8988T (cell line): ENCODE results near the gene PLCL1.

ENCODE experiments used
- DNase-seq: peaks from one replicate; pipeline ENCODE4 v3.0.0; 2011

Gene PLCL1

DNA sequence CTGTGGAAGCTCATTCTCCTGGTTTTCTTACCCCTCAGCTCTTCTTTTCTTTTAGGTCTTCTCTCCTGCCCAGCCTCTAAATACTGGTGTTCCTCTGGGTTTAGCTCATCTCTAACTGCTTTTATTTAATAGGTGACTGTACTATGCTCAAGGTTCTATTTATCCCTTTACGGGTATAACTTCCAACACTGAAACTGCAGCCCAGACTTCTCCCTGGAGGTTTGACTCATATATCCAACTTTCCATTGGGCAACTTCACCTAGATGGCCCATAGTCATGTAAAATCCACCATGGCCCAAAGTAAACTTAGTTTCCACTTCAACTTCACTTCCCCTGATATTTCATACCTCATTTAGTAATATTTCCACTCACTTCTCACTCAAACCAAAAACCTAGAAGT, 273.1 kb downstream of the PLCL1 start:
- no peak for DNase-seq

DNA sequence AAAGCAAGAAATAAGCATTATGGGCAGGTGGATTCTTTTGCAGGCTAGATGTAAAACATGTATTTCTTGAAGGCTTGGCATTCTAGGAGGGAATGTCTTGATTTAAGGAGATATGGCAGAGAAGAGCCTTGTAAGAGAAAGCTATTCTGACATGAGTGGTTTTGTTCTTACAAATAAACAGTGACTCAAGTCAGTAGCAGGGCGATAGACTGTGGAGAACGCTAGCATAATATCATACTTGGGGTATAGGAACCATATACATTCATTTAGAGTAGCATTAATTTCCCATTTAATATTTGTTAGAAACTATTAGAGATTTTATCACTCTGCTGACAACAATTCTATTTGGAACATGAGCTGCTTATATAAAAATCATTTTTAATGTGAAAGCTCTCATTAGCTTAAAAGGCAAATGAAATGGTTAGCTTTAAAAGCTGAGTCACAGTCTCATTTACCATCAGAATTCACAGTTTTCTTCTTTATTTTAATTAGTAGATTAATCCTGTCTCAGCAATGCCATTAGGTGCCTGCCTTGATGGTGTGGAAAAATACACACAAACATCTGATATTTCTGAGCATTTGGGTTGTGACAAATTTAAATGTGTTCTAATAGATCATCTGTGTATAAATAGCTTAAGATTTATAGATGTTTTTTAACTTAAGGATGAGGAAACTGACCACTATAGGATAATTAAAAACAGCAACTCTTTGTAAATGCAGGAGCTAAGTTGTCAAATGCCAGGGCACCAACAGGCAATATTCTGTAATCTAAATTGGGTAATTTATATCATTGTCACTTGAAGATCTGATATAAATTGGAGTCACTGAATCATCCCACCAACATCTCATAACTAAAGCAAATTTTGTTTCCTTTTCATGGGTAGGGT, 276.7 kb downstream of the PLCL1 start:
- DNase-seq, result no peak

DNA sequence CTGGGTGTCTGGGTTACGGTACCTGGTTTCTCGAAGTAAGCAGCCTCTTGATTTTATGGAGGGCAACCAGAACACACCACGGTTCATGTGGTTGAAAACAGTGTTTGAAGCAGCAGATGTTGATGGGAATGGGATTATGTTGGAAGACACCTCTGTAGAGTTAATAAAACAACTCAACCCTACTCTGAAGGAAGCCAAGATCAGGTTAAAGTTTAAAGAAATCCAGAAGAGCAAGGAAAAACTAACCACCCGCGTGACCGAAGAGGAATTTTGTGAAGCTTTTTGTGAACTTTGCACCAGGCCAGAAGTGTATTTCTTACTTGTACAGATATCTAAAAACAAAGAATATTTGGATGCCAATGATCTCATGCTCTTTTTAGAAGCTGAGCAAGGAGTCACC, 279.8 kb downstream of the PLCL1 start:
- DNase-seq, result no peak

DNA sequence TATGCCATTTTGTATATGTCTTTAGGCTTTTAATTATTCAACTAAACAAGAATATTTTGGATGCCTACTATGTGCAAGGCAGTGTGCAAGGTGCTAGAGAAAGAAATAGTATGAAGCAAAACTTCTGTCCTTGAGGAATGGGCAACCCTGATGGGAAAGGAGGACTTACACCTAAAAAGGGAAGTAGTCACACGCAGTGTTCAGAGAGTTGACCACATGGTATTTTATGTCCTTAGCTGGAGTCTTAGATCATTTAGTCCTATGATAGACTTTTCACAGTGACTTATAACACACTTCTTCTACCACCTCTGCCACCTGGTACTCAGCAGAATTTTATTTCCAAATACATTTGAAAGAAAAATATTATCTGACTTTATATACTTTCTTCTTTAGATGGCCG, 291.6 kb downstream of the PLCL1 start:
- no peak for DNase-seq

DNA sequence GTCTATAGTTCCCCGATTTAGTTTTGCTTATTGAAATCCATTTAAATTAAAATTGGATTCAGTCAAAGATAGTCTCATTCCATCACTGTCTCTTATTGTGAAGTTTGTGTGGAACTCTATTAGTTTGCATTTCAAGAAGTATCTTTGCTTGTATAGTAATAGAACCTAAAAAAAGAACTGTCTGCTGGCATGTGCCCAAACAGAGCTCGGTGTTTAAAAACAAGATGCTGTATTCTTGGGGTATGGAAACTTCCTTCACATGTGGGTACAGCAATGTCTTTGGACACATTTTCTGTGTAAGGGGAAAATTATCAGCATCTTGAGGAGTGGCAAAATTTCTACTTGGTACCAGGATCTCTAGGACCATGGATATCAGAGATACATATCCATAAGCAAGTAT, 292.6 kb downstream of the PLCL1 start:
- no peak for DNase-seq

DNA sequence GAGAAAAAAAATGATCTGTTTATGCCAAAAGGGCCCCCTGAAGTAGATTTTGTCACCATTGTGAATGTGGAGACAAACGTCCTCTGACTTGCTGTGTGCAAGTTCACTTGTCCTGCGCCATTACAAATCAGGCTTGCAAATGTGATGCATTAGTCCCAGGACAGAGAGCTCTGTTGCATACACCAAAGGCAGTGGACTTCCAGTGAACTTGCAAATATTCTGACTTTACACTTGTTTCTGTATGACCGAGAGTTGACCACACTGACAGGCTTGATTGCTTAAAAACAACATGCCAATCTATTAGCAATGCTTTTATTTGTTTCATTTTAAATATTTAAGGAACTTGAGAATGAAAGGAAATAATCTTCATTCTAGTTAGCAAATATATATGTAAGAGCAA, 293.2 kb downstream of the PLCL1 start:
- no peak for DNase-seq

DNA sequence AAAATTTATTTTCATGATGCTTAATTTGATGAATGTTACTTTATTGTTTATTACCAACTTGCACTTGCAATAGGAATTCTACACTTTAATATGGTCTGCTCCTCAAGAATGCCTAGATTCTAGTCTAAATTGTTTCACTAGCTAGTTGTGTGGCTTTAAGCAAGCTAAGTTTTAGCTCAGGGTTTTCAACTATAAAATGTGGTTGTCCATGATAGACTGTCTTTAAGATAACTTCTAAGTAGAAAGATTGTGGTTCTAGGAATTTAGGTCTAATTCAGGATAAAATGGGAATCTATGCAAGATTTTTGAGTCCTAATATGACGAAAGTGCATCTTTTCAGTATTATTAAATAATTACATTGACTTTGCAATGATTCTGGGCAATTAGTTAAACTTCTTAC, 294.0 kb downstream of the PLCL1 start:
- DNase-seq, result no peak

DNA sequence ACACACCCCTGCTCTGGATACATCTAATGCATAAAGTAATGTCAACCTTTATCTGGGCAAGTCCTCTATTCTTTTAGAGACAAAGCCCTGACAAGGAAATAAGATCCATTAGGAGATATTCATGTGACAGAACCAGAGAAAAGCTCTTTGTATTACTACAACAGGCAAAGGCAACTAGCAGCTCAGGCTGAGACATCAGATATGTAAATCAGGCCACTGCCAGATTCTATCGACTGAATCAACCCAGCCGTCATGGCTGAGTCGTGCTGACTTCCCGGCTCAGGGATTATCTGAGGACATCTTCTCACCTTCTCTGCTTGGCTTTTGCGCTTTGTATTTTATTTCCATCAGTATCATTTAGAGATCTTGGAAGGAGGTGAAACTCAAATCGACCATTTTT, 294.5 kb downstream of the PLCL1 start:
- no peak for DNase-seq

DNA sequence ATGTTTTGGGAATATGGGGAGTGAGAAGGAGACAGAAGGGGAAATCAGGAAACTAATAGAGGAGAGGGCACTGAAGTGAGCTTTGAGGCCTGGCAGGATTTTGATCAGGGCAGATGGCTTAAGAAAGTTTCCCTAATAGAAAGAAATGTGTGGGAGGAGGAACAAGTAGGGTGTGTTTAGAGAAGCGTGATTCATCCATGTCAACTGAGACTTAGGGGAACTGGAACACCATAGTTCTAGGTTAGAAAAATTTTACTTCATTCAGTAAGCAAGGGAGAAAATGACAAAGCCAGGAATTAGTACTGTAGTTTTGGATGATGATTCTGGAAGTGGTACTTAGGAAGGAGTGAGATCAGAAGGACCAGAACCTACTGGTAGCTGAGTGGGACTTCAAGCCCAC, 296.0 kb downstream of the PLCL1 start:
- no peak for DNase-seq

DNA sequence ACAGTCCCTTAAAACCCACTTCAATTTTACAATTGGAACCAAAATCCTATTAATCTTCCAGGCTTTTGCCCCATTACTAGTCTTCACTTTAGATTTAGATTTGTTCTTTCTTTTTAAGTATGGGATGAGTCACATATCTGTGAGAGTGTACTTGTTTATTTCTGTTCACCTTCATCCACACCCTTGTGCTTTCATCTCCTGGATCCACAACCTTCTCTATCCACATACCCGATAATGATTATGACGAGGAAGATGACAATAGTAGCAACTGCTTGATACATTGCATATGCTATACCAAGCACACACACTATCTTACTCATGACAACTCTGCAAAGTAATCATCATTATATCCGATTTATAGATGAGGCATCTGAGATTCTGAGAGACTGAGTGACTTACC, 297.3 kb downstream of the PLCL1 start:
- DNase-seq, result no peak

DNA sequence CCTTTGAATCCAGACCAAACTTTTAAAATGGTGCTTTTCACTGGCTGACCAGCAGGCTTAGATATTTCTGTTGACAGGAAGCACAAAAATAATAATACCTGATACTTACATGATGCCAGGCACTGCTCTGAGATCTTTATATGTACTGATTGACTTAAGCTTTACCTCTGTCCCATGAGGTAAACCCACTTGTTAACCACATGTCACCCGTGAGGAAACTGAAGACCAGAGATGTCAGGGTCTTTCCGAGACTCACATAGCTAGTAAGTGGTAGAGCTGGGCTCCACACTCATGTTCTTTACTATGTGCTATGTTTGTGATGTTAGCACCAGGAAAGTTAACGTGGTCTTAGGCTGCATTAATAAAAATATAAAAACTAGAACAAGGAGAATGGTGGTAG, 297.7 kb downstream of the PLCL1 start:
- DNase-seq, result no peak

DNA sequence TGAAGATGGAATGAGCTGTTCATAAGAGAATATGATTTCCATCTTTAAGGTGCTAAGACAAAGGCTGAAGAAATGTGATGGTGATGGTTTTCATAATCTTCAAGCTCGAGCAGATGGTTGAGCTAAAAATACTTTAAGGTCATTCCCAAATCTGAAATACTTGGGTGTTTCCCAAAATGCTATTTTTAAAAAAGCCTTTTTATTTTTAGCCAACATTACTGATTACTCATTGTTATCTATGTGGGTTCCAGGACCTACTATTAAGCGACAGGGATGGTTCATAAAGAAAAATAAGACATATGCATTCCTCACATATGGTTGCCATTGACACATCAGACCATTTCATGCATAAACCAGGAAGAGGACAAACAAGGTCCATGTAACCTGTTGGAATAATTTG, 298.5 kb downstream of the PLCL1 start:
- no peak for DNase-seq

DNA sequence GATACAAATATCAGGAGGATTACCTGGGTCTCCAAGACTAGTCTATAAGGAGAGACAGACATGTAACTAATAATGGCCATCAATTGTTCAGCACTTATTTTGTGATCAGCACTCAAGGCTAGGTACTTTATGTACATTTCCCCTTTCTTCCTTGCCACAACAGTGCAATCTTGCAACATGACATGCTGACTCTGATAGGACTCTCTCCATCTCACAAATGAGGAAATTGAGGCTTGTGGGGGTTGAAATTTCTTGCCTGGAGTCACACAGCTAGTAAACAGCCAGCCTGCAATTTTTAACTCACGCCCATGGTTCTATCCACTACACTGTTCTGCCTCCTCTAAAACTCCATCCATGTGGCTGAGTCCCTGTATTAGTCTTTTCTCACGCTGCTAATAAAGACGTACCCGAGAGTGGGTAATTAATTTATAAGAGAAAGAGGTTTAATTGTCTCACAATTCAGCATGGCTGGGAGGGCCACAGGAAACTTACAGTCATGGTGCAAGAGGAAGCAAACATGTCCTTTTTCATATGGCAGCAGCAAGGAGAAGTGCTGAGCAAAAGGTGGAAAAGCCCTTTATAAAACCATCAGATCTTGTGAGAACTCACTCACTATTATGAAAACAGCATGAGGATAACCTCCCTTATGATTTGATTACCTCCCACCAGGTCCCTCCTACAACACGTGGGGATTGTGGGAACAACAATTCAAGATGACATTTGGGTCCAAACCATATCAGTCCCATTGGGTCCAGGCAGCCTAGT, 302.4 kb downstream of the PLCL1 start:
- no peak for DNase-seq

DNA sequence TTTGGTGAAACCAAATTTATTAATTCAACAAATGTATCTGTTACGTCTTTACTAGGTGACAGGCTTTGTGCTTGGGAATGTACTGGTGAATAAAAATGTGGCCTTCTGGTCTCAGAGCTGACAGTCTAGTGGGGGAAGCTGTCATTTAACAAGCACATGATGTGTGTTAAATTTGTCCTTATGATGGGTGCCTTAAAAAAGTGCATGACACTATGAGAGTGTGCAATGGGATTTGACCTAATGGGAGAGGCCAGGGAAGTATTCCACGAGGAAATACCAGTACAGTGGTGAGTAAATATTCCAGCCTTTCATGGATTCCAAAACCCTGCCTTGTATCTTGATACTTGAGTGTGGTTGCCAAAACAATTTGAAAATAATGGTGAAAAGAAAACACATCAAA, 308.9 kb downstream of the PLCL1 start:
- DNase-seq, result no peak

DNA sequence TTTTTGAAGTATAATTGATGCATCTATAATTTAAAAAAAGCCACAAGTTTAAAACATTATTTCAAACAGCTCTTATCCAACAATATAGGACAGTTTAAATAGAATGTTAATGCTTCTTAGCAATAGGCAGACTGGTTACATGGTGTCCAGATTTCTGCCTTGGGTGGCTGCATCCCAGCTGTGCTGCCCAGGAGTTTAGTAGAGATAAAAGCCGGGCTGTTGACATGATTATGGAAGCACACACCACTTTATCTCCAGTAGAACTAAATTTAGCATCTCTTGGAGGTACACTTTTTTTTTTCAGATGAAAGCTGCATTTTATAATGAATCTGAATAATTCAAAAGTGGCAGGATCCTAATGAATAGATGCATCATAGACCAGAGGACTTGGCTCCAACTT, 309.7 kb downstream of the PLCL1 start:
- no peak for DNase-seq

DNA sequence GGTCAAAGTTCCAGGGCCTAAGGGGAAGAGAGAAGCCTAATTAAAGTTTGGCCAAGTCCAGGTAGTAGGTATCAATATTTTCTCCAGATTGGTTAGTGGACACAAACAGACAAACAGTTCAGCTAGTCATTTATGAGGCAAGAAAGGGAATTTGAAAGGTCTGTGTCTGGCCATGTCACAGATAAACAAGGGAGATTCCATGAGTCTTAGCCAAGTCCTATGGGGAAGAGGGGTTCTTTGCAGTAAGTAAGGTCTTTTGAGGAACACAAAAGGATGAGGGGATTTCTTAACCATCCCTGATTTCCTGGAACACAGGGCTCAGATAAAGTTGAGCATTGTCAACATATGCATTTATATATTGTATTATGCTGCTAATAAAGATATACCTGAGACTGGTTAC, 310.8 kb downstream of the PLCL1 start:
- DNase-seq, result no peak

DNA sequence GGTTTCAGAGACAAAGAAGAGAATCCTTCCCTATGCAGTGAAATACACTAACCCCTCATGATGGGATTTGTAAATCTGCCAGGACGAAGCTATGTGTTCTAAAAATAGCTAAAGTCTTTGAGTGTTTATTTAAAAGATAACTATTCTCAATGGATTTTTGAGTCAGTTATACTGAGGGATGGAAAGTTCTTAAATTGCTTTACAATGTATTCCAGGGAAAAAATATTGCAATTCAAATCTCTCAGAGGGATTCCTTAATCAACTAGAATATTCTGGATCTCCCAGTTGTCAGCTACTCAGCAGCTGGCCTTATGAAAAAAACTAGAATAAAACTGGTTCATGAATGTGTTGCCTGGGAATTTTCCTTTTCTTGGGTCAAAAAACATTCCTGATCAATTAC, 312.4 kb downstream of the PLCL1 start:
- no peak for DNase-seq

DNA sequence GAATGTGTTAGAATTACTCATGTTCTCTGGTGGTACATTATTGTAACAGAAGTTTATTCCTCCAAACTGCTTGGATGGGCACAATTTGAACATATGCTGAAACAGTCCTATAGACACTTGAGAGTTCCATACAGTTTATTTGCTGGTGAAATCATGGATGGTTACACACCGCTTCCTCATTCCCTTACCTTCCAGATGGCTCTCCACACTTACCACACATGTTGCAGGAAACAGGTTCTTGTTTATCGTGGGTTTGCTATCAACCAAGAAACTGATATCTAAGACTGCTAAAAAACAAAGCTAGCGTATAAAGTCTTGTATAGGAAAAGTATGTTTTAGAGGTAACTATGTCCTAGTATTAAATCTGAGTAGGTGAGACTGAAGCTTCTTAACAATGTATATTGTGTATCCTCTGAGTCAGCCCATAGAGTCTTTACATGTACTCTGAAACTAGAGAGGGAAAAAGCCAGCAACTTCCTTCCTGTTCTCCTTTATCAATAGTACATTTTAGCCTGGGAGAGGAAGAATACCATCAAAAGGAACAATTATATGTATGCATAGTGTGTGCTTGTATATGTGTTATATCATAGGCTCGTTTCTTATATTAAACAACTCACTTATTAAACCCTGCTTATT, 313.1 kb downstream of the PLCL1 start:
- DNase-seq, result no peak

DNA sequence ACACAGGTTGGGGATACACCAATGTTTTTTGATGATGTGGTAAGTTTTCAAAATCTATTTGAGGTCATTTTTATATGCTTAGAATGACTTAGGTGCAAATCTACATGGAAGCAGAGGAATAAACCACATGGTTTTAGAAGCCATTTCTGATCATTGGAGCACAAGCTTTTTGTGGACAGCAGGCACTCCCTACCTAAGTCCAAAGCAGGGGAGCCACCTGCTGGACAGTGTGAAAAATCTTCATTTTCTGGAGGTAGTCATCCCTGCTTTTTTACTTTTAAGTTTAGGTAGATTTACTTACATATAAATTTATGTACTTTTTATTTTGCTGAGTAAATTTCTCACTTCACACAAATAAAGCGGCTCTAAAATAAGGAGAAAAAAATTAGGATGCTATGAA, 323.2 kb downstream of the PLCL1 start:
- peak; percentile 7 for DNase-seq

DNA sequence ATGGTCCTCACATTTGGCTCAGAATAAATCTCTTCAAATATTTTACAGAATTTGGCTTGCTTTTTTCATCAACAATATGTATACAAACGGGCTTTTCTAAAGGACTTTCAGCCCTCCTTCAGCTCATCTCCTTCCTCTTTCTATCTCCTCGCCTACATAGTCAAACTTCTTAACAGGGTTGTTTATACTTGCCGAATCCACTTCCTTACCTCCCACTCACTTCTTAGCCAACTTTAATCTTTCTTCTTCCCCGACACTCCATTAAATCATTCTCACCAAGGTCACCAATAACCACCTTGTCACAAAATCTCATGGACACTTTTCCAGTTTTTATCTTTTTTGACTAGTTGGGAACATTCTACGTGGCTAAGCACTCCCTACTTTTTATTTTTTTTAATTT, 325.2 kb downstream of the PLCL1 start:
- no peak for DNase-seq

DNA sequence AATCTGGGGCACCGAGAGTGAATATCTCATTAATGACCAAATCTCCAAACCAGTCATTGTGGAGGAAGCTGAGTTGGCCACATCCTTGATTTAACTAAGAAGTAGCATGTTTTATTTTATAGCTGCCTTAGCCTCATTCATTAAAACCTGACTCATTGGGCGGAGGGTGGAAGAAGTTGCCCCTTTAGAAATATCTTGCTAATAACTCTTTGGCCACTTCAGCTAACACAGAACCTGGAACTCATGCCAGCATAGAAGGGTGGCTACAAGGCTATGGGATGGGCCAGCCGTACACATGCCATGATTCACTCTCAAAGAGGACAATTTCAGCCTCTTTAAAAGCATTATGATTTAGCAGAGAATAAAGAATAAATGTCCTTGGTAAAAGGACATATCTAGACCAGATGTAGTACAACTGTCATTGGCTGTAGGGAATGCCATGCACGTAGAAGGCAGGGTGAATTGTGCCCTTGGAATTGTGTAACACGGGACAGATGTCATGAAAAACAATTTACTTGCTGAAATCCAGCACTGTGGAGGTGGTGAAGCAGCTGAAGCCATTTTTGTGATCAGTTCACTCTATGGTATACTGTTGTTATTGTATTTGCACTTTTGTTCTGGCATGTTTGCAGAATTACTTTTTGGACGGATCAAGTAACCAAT, 330.0 kb downstream of the PLCL1 start:
- no peak for DNase-seq

DNA sequence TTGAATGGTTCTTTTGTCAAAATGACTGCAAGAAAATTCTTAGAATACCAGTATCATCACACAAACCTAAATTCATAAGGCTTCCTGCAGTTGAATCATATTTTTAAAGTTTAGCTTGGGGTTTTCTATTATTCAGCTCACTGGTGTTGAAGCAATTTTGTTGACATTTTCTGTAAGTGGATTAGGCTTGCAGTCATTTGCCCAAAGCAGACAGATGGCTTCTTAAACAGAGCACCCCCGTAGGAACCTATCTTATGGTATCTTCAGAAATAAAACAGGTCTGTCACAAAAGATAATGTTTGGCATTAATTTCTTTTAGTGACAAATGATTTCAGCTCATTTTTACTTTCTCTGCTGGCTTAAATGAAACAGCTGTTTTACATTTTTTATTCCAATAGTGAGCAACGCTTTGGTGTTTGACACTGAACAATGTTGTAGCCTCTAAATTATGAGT, 331.1 kb downstream of the PLCL1 start:
- no peak for DNase-seq

DNA sequence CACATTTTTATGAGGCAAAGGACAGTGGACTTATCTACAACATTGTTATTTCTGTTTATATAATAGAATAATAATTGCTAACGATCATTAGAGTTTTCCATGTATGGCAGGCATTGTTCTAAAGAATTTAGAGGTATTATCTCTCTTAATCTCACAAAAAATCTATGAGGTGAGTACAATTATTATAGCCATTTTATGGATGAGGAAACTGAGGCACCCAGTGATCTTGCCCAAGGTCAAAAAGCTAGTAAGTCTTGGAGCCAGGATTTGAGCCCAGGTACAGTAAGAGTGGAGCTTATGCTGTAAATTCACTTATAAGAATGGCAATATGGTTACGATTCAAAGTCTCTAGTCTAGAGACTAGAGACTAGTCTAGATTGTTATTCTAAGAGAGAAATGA, 331.7 kb downstream of the PLCL1 start:
- no peak for DNase-seq
